GM23248 (cell line): Measurements from ENCODE around the gene FALEC.

Experiments used
- EZH2 ChIP-seq: fragments of 200-600 bp; sonication (generic); IDR thresholded peaks from 2 replicates; pipeline ENCODE4 v1.6.1; 2018; ENCODE audit warnings: antibody characterized with exemption, mild to moderate bottlenecking; ENCODE audit not compliant: insufficient read depth, poor library complexity, severe bottlenecking
- EZH2phosphoT487 ChIP-seq: fragments of 200-600 bp; sonication (generic); IDR thresholded peaks from 2 replicates; pipeline ENCODE4 v1.6.1; 2018; ENCODE audit warnings: antibody characterized with exemption, moderate library complexity, mild to moderate bottlenecking, low read depth; ENCODE audit not compliant: insufficient read depth

GRCh38 chr1:150548632-150549495 lies 33.3 kb downstream of the FALEC start, which contains the start of gene ADAMTSL4:
- TF ChIP-seq EZH2 (no peak), EZH2phosphoT487 (no peak)
